Stomach (tissue), 9 donors: ENCODE data around the gene CFAP20. TPM values are rescaled to one million over a fixed set of nuclear protein-coding genes. Genes with fewer than 3 reads are reported as not detected.
A peak's percentile ranks its signal among the peaks of the same experiment; 100 is the strongest.

Source experiments
- DNase-seq, 2 donors: peaks; one replicate each; pipeline versions ENCODE4 v3.0.0 to v3.0.0-alpha.2; 2013 to 2019
- H3K27ac ChIP-seq, 5 donors: fragments of 200-600 bp in 4 of 5; sonication (generic) in 4 of 5; one replicate each; pipeline ENCODE4 v1.5.1; 2013 to 2019; ENCODE audit warnings: mild to moderate bottlenecking in 1 of 5, moderate library complexity in 1 of 5
- H3K27me3 ChIP-seq, 3 donors: fragments of 200-600 bp; sonication (generic); one replicate each; pipeline ENCODE4 v1.5.1; 2017 to 2019; ENCODE audit warnings: mixed run types in 1 of 3
- H3K36me3 ChIP-seq, 4 donors: fragments of 200-600 bp; sonication (generic); 1 replicate in 3 of 4; 2 replicates in 1 of 4; pipeline ENCODE4 v1.5.1; 2016 to 2019
- H3K4me1 ChIP-seq, 4 donors: fragments of 200-600 bp; sonication (generic); one replicate each; pipeline ENCODE4 v1.5.1; 2016 to 2019
- H3K4me3 ChIP-seq, 4 donors: fragments of 200-600 bp; sonication (generic) in 3 of 4; one replicate each; pipeline ENCODE4 v1.5.1; 2016 to 2019; ENCODE audit warnings: mild to moderate bottlenecking in 1 of 4
- H3K9me3 ChIP-seq, 4 donors: fragments of 200-600 bp; sonication (generic); one replicate each; pipeline ENCODE4 v1.5.1; 2016 to 2019
- CTCF ChIP-seq, 7 experiments: fragments of 450-650 bp in 4 of 7; fragments of 200-600 bp in 3 of 7; sonication (generic) in 3 of 7; IDR thresholded peaks; one replicate each; pipeline ENCODE4 v1.5.1; 2016 to 2019; ENCODE audit warnings: antibody characterized with exemption in 7 of 7, control low read depth in 2 of 7, mild to moderate bottlenecking in 1 of 7
- EP300 ChIP-seq: sonication (generic); formaldehyde crosslinking; IDR thresholded peaks from one replicate; pipeline ENCODE4 v1.6.1; 2017; ENCODE audit warnings: antibody characterized with exemption
- POLR2A ChIP-seq, 4 donors: fragments of 450-650 bp; IDR thresholded peaks; one replicate each; pipeline ENCODE4 v1.6.1; 2016; ENCODE audit warnings: antibody characterized with exemption in 4 of 4, control low read depth in 2 of 4, mild to moderate bottlenecking in 1 of 4, moderate library complexity in 1 of 4
- POLR2AphosphoS5 ChIP-seq, 3 donors: sonication (generic); formaldehyde crosslinking; IDR thresholded peaks; one replicate each; pipeline ENCODE4 v1.6.1; 2016; ENCODE audit warnings: antibody characterized with exemption in 3 of 3
- WGBS, 5 donors: extraction: QIAGEN DNeasy Blood & Tissue Kit in 3 of 5; methylation state at CpG; one replicate each; pipeline versions ENCODE4 v1.1.5 to v1.1.7; 2013 to 2018; 5-methylcytosine and 5-hydroxymethylcytosine counted together
- intact Hi-C: fragments of 100-400 bp; cut with DNase I; formaldehyde crosslinking; loops from one replicate; pipeline ENCODE4 v1.15.1; 2023; ENCODE audit warnings: low total_unique reads
- polyA plus RNA-seq, 3 donors: library from polyadenylated mRNA; stranded (reverse); fragments of 200-250 nt; gene quantifications; one replicate each; pipeline ENCODE4 v1.2.3, GENCODE V29; 2013
- total RNA-seq, 5 donors: library from RNA; depleted of rRNA; stranded (reverse); fragments of >200 nt; gene quantifications; one replicate each; pipeline versions ENCODE4 v1.1.0 to v1.2.3, GENCODE V29; 2014 to 2016
- donor health status: healthy with polysubstance abuse.
- donor health status: Bipolar disorder and iron deficiency.
- donor health status: healthy.

Gene CFAP20
- total and polyA plus RNA-seq, 8 donors = 0.58 to 81.7 (median 23.8) TPM

GRCh38 chr16:58125781-58126335 is 3.3 kb downstream of the CFAP20 start:
- Histone ChIP-seq H3K4me3 (no peak overlapping the region), H3K27me3 (no peaks in the 10 kb centered on the region), H3K4me1 (peaks cover 40 to 80% (median 68%) of the 10 kb centered on the region in 4 donors), H3K27ac (peak overlapping the region; percentile 13 to 96 (median 94)), H3K36me3 (no peaks in the 10 kb centered on the region), H3K9me3 (no peaks in the 10 kb centered on the region)
- peak in 1 of 2 donors; percentile 45 for DNase-seq
- no peak for TF ChIP-seq EP300
- no peak for TF ChIP-seq POLR2AphosphoS5 (IDR thresholded peaks at IDR 0.05)
- no peak for TF ChIP-seq CTCF (IDR thresholded peaks at IDR 0.05)
- TF ChIP-seq POLR2A (IDR thresholded peaks at IDR 0.05) = no peak
- intact Hi-C loops = no loop called here
- 33 to 58% (median 43%) methylated on average over 10 of the region's 10 CpGs for WGBS, 5 donors

DNA sequence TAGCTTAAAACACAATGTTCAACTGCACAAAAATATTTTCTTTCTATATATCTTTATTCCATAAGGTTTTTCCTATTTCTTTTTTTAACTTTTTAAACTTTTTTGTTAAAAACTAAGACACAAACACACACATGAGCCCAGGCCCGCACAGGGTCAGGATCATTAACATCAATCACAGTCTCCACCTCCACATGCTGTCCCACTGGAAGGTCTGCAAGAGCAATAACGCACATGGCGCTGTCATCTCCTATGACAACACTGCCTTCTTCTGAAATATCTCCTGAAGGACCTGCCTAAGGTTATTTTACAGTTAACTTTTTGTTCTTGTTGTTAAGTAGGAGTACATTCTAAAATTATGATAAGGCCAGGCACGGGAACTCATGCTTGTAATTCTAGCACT is 4.1 kb downstream of the CFAP20 start:
- peaks cover 49 to 87% (median 76%) of the 10 kb centered on the region in 4 donors for H3K4me1 ChIP-seq
- H3K4me3 ChIP-seq = no peak overlapping the region
- no peak for DNase-seq
- WGBS, 5 donors = 67 to 77% (median 72%) methylated on average over 4 of the region's 4 CpGs
- TF ChIP-seq EP300 (no peak), CTCF (IDR thresholded peaks at IDR 0.05) (no peak), POLR2A (IDR thresholded peaks at IDR 0.05) (no peak), POLR2AphosphoS5 (IDR thresholded peaks at IDR 0.05) (no peak)
- H3K27me3 ChIP-seq = no peaks in the 10 kb centered on the region
- H3K9me3 ChIP-seq = no peaks in the 10 kb centered on the region
- H3K36me3 ChIP-seq = no peaks in the 10 kb centered on the region
- intact Hi-C loops = no loop called here
- peak overlapping the region in 2 of 5 donors; percentile 7 to 94 for H3K27ac ChIP-seq

DNA sequence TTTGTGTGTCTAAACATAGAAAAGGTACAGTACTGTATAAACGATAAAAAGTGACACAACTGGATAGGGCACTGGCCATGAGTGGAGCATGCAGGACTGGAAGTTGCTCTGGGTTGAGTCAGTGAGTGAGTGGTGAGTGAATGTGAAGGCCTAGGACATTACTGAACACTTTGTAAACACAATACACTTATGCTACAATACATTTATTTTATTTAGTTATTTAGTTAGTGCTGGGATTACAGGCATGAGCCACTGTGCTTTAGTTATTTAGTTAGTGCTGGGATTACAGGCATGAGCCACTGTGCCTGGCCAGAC is 4.6 kb downstream of the CFAP20 start:
- 4 to 21% (median 18%) methylated on average over 1 of the region's 1 CpG for WGBS, 5 donors
- peak overlapping the region in 4 of 5 donors; percentile 27 to 63 (median 54) for H3K27ac ChIP-seq
- intact Hi-C loops = loop anchor here (5.0 kb wide), 1 partner anchor 112 kb away; no protein-coding TSS in a partner anchor

GRCh38 chr16:58123896-58124600 is 5.1 kb downstream of the CFAP20 start:
- peaks cover 54 to 93% (median 84%) of the 10 kb centered on the region in 4 donors for H3K4me1 ChIP-seq
- DNase-seq = no peak
- WGBS, 5 donors = 31 to 43% (median 40%) methylated on average over 8 of the region's 8 CpGs
- no peak overlapping the region for H3K4me3 ChIP-seq
- no peak for TF ChIP-seq EP300
- TF ChIP-seq CTCF (IDR thresholded peaks at IDR 0.05) = no peak
- no peak for TF ChIP-seq POLR2AphosphoS5 (IDR thresholded peaks at IDR 0.05)
- TF ChIP-seq POLR2A (IDR thresholded peaks at IDR 0.05) = no peak
- H3K9me3 ChIP-seq = no peaks in the 10 kb centered on the region
- intact Hi-C loops = loop anchor here (5.0 kb wide), 1 partner anchor 112 kb away; no protein-coding TSS in a partner anchor
- no peaks in the 10 kb centered on the region for H3K27me3 ChIP-seq
- H3K27ac ChIP-seq = peak overlapping the region; percentile 27 to 73 (median 61)
- H3K36me3 ChIP-seq = no peaks in the 10 kb centered on the region

More for the DNA sequence above, 4.6 kb downstream of the CFAP20 start:
- H3K27me3 ChIP-seq = no peaks in the 10 kb centered on the region
- no peaks in the 10 kb centered on the region for H3K36me3 ChIP-seq
- H3K4me1 ChIP-seq = peaks cover 51 to 88% (median 79%) of the 10 kb centered on the region in 4 donors
- no peaks in the 10 kb centered on the region for H3K9me3 ChIP-seq
- TF ChIP-seq POLR2A (IDR thresholded peaks at IDR 0.05) (no peak), EP300 (no peak), CTCF (IDR thresholded peaks at IDR 0.05) (no peak), POLR2AphosphoS5 (IDR thresholded peaks at IDR 0.05) (no peak)
- H3K4me3 ChIP-seq = no peak overlapping the region
- DNase-seq = no peak
